ENCODE results near the gene PLPPR1. TPM values are rescaled to one million over a fixed set of nuclear protein-coding genes. Genes with fewer than 3 reads are reported as not detected.
A peak's percentile ranks its signal among the peaks of the same experiment; 100 is the strongest.

PLPPR1 gene
- polyA plus RNA-seq, 1 of the 3 experiments (the other 2 are of a cell fraction): not detected

DNA sequence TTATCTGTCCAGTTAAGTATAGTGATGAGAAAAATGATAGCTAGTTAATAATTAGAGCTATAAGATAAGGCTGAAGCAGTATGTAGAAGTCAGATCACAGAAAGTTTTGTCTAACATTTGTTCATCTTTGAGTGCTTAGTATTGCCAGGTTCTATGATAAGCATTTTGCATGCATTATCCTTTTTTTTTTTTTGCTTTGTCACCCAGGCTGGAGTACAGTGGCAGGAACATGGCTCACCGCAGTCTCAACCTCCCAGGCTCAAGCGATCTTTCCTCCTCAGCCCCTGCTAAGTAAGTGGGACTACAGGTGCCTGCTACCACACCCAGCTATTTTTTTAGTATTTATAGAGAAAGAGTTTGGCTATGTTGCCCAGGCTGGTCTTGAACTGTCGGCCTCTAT, 338.8 kb downstream of the PLPPR1 start (continued):
- no peak for TF ChIP-seq MEF2A (IDR thresholded peaks at IDR 0.05; ENCODE audit: borderline replicate concordance, low read depth)
- TF ChIP-seq MXI1 (IDR thresholded peaks at IDR 0.05; ENCODE audit: low read depth, low read length): no peak
- no peak for TF ChIP-seq EZH2phosphoT487 (IDR thresholded peaks at IDR 0.05; ENCODE audit: borderline replicate concordance, low read depth)
- TF ChIP-seq GABPA (IDR thresholded peaks at IDR 0.05; ENCODE audit: low read depth): no peak
- TF ChIP-seq FOXM1 (IDR thresholded peaks at IDR 0.05; ENCODE audit: low read depth): no peak
- TF ChIP-seq RCOR1 (IDR thresholded peaks at IDR 0.05; ENCODE audit: low read length): no peak
- TF ChIP-seq CTCF (IDR thresholded peaks at IDR 0.05): no peak
- TF ChIP-seq, protein P1, sequence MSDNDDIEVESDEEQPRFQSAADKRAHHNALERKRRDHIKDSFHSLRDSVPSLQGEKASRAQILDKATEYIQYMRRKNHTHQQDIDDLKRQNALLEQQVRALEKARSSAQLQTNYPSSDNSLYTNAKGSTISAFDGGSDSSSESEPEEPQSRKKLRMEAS (IDR thresholded peaks at IDR 0.05; ENCODE audit: low read depth): no peak
- no peak for TF ChIP-seq JUND (IDR thresholded peaks at IDR 0.05)

DNA sequence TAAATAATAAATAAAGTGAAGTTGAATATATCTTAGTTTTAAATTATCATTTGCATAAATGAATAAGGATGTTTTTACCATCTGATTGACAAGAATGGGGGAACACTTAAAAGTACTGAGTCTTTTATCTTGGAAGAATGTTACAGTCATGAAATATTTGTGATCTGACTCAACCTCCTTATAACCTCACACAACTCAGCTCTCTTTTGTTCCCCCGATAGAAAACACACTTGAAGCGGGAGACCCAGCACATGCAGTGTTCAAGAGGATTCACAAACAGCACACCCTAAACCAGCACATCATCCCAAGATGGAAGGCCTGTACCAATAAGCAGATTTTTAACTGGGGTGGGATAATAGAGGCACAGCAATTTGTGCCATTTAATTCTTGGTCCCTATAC, 340.8 kb downstream of the PLPPR1 start:
- no peak overlapping the region; a peak in 1 of 4 replicates for H3K27ac ChIP-seq (ENCODE audit: low read depth in 2 of 2, low read length in 1 of 2)
- peaks cover 0 to 6% of the 10 kb centered on the region in 2 experiments; a peak in 1 of 4 replicates for H3K4me1 ChIP-seq (ENCODE audit: control insufficient read depth in 1 of 2, insufficient read depth in 2 of 2, low read depth in 1 of 2, low read length in 1 of 2)
- H3K9me2 ChIP-seq: no peaks in the 10 kb centered on the region; the same call in 1 of the 2 replicates
- H3K4me3 ChIP-seq (ENCODE audit: low read depth in 2 of 2, low read length in 1 of 2): no peak overlapping the region
- no peak overlapping the region for H3K4me2 ChIP-seq
- CTCF ChIA-PET: interaction anchor here (0.7 to 2.9 kb wide), 2 partner anchors 19 to 57 kb away, joined by 3 to 16 read pairs; no protein-coding TSS in a partner anchor
- H3K36me3 ChIP-seq (replicated peaks in 1 of 2; ENCODE audit: control insufficient read depth in 1 of 2, insufficient read depth in 2 of 2, low read length in 1 of 2): no peaks in the 10 kb centered on the region
- H3K9ac ChIP-seq: no peak overlapping the region
- H3K79me2 ChIP-seq (ENCODE audit: insufficient read depth): no peaks in the 10 kb centered on the region
- no peaks in the 10 kb centered on the region for H3K9me3 ChIP-seq
- H3F3A ChIP-seq (replicated peaks; ENCODE audit: insufficient read depth): peaks cover 8% of the 10 kb centered on the region
- 39% methylated on average over 2 of the region's 2 CpGs for WGBS (ENCODE audit: low lambda C conversion rate)
- no peak overlapping the region for H2AFZ ChIP-seq (ENCODE audit: low read depth)
- DNase-seq: no peak
- H3K27me3 ChIP-seq (ENCODE audit: insufficient read depth): no peaks in the 10 kb centered on the region
- POLR2A ChIA-PET: no interaction called here
- no peaks in the 10 kb centered on the region for H4K20me1 ChIP-seq (ENCODE audit: insufficient read depth)
- TF ChIP-seq SIN3A (IDR thresholded peaks at IDR 0.05; ENCODE audit: borderline replicate concordance, low read depth, low read length) (no peak), MEF2A (IDR thresholded peaks at IDR 0.05; ENCODE audit: borderline replicate concordance, low read depth) (no peak), REST (IDR thresholded peaks at IDR 0.05; ENCODE audit: low read depth, low read length) (no peak), EP300 (IDR thresholded peaks at IDR 0.05; ENCODE audit: borderline replicate concordance in 1 of 2, low read depth in 1 of 2, low read length in 1 of 2) (no peak), PBX3 (IDR thresholded peaks at IDR 0.05) (no peak), FOSL2 (IDR thresholded peaks at IDR 0.05; ENCODE audit: borderline replicate concordance, low read depth) (peak; percentile 46; the same call in 1 of the 2 replicates), NFIC (IDR thresholded peaks at IDR 0.05; ENCODE audit: borderline replicate concordance) (no peak), CTCF (IDR thresholded peaks at IDR 0.05) (no peak), FOXM1 (IDR thresholded peaks at IDR 0.05; ENCODE audit: low read depth) (no peak)
- TF ChIP-seq, protein P2, sequence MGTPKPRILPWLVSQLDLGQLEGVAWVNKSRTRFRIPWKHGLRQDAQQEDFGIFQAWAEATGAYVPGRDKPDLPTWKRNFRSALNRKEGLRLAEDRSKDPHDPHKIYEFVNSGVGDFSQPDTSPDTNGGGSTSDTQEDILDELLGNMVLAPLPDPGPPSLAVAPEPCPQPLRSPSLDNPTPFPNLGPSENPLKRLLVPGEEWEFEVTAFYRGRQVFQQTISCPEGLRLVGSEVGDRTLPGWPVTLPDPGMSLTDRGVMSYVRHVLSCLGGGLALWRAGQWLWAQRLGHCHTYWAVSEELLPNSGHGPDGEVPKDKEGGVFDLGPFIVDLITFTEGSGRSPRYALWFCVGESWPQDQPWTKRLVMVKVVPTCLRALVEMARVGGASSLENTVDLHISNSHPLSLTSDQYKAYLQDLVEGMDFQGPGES (IDR thresholded peaks at IDR 0.05; ENCODE audit: low read depth, low read length): no peak
- TF ChIP-seq, protein P3, sequence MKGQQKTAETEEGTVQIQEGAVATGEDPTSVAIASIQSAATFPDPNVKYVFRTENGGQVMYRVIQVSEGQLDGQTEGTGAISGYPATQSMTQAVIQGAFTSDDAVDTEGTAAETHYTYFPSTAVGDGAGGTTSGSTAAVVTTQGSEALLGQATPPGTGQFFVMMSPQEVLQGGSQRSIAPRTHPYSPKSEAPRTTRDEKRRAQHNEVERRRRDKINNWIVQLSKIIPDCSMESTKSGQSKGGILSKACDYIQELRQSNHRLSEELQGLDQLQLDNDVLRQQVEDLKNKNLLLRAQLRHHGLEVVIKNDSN (IDR thresholded peaks at IDR 0.05; ENCODE audit: borderline replicate concordance, low read depth): no peak
